Right lung (tissue), 5 donors: ENCODE measurements around the gene SYNGR3. TPM values are rescaled to one million over a fixed set of nuclear protein-coding genes. Genes with fewer than 3 reads are reported as not detected.
"Not testable (repeated sequence)": the region's sequence is repeated elsewhere in the genome, so short reads cannot be mapped to it uniquely, and the experiment has no call there.

ENCODE experiments used
- DNase-seq, 2 donors: peaks; one replicate each; pipeline ENCODE4 v3.0.0-alpha.2; 2013
- polyA plus RNA-seq, 5 donors: library from polyadenylated mRNA; unstranded; fragments of 120-200 nt; gene quantifications; one replicate each; pipeline versions ENCODE4 v1.2.1 to v1.2.3, GENCODE V29; 2013; ENCODE audit warnings: inconsistent platforms in 1 of 5, low replicate concordance in 1 of 5; ENCODE audit not compliant: insufficient read length in 5 of 5, insufficient read depth in 1 of 5

Gene SYNGR3
- polyA plus RNA-seq, 5 donors = 0.46 to 0.80 (median 0.65) TPM

GRCh38 chr16:2027024-2028010 lies 37.5 kb downstream of the SYNGR3 start:
- no peak for DNase-seq

- no peak for DNase-seq
Measured at GRCh38 chr16:2028146-2028545, 38.4 kb downstream of the SYNGR3 start.

- no peak for DNase-seq
Measured at GRCh38 chr16:2028620-2029220, 39.0 kb downstream of the SYNGR3 start.

GRCh38 chr16:2029350-2029749 lies 39.6 kb downstream of the SYNGR3 start:
- no peak for DNase-seq

GRCh38 chr16:2030036-2030435 lies 40.3 kb downstream of the SYNGR3 start:
- DNase-seq = no peak

GRCh38 chr16:2031081-2031577 lies 41.4 kb downstream of the SYNGR3 start:
- no peak for DNase-seq

GRCh38 chr16:2032285-2033056 lies 42.7 kb downstream of the SYNGR3 start:
- no peak for DNase-seq

GRCh38 chr16:2033057-2033908 lies 43.5 kb downstream of the SYNGR3 start:
- peak in 1 of 2 donors; percentile 63 for DNase-seq

GRCh38 chr16:2033909-2034695 lies 44.3 kb downstream of the SYNGR3 start:
- not testable (repeated sequence) for DNase-seq

- no peak for DNase-seq
Measured at GRCh38 chr16:2034696-2035430, 45.1 kb downstream of the SYNGR3 start.

GRCh38 chr16:2035431-2036199 lies 45.8 kb downstream of the SYNGR3 start:
- DNase-seq = peak; percentile 69 to 74

GRCh38 chr16:2036200-2036966 lies 46.6 kb downstream of the SYNGR3 start:
- DNase-seq = no peak

- no peak for DNase-seq
Measured at GRCh38 chr16:2037115-2037514, 47.3 kb downstream of the SYNGR3 start.

- no peak for DNase-seq
Measured at GRCh38 chr16:2037647-2038381, 48.0 kb downstream of the SYNGR3 start.

GRCh38 chr16:2038382-2039231 lies 48.8 kb downstream of the SYNGR3 start:
- DNase-seq = peak; percentile 88
